ENCODE data around the gene TMEM80.

DNA sequence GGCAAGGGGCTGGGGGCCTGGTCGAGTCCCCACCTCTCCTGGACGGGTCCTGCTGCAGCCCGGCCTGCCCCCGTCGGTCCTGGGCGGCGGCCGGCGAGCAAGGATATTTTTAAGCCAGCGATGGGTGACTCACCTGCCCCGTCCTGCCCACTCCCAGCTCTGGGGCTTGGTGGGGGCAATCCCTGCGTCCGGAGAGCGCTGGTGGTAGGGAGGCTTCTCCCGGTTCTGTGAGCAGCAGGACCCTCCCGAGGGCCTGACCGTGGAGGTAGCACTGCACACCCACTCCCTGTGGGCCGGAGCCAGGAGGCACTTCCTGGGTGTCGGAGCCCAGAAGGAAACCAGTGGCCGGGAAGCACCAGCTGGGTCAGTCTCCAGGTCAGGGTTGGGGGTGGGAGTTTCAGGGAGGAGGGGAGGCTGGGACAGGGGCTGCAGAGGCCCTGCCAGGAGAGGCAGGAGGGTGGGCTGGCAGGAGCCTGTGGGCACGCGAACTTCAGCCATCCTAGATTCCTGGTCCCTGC, 10.9 kb downstream of the TMEM80 start:
- peak in 1 of 3 donors; percentile 13 for TF ChIP-seq POLR2AphosphoS5 (IDR thresholded peaks at IDR 0.05)
- TF ChIP-seq, protein P1, sequence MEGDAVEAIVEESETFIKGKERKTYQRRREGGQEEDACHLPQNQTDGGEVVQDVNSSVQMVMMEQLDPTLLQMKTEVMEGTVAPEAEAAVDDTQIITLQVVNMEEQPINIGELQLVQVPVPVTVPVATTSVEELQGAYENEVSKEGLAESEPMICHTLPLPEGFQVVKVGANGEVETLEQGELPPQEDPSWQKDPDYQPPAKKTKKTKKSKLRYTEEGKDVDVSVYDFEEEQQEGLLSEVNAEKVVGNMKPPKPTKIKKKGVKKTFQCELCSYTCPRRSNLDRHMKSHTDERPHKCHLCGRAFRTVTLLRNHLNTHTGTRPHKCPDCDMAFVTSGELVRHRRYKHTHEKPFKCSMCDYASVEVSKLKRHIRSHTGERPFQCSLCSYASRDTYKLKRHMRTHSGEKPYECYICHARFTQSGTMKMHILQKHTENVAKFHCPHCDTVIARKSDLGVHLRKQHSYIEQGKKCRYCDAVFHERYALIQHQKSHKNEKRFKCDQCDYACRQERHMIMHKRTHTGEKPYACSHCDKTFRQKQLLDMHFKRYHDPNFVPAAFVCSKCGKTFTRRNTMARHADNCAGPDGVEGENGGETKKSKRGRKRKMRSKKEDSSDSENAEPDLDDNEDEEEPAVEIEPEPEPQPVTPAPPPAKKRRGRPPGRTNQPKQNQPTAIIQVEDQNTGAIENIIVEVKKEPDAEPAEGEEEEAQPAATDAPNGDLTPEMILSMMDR (IDR thresholded peaks at IDR 0.05 in 8 of 11, conservative IDR thresholded peaks at IDR 0.05 in 3 of 11) = no peak
